ENCODE results near the gene RHOD.

Gene RHOD

DNA sequence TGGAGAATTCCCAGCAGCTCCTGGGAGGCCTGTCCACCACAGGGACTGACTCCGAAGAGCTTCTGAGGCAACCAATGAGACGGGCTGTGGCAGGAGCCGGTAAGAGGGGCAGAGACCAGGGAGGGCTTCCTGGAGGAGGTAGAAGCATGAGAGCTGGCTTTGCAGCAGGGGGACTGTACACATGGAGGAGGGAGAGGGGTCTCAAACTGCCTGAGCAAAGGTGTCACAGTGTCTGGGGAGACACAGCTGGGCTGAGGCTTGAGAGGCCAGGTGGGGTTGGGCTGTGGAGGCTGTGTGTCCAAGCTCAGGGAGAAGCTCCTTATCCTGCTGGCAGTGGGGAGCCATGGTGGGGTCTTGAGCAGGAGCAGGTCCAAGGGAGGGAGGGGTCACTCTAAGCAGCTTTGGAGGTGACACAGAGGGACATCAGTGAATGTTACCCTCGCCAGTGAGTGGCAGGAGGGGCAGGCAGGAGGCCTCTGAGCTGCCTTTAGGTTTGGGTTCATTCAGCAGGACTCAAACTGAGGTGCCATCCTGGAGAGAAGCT is 4.6 kb upstream of the RHOD start:
- H3K36me3 ChIP-seq: no peaks in the 10 kb centered on the region
- H3K4me3 ChIP-seq (ENCODE audit: low read depth in 1 of 2, low read length in 1 of 2): no peak overlapping the region
- H3K9me3 ChIP-seq: no peaks in the 10 kb centered on the region
- no peak for TF ChIP-seq CTCF (IDR thresholded peaks at IDR 0.05)
- no peak overlapping the region for H3K27ac ChIP-seq
- H3K27me3 ChIP-seq: peaks cover 52% of the 10 kb centered on the region
- H3K4me1 ChIP-seq (ENCODE audit: control insufficient read depth in 1 of 2, insufficient read depth in 1 of 2, low read depth in 1 of 2, low read length in 1 of 2): peaks cover 4 to 6% of the 10 kb centered on the region in 2 experiments

- Histone ChIP-seq H3K27me3 (peaks cover 61% of the 10 kb centered on the region), H3K9me3 (no peaks in the 10 kb centered on the region), H3K27ac (no peak overlapping the region), H3K4me1 (ENCODE audit: control insufficient read depth in 1 of 2, insufficient read depth in 1 of 2, low read depth in 1 of 2, low read length in 1 of 2) (peaks cover 4 to 7% of the 10 kb centered on the region in 2 experiments), H3K4me3 (ENCODE audit: low read depth in 1 of 2, low read length in 1 of 2) (no peak overlapping the region), H3K36me3 (no peaks in the 10 kb centered on the region)
- no peak for TF ChIP-seq CTCF (IDR thresholded peaks at IDR 0.05)
Observed at GRCh38 chr11:67052891-67053290, 3.8 kb upstream of the RHOD start.

GRCh38 chr11:67053896-67054329 is 2.7 kb upstream of the RHOD start:
- H3K36me3 ChIP-seq: no peaks in the 10 kb centered on the region
- H3K27ac ChIP-seq: no peak overlapping the region
- TF ChIP-seq CTCF (IDR thresholded peaks at IDR 0.05): no peak
- peaks cover 4 to 7% of the 10 kb centered on the region in 2 experiments for H3K4me1 ChIP-seq (ENCODE audit: control insufficient read depth in 1 of 2, insufficient read depth in 1 of 2, low read depth in 1 of 2, low read length in 1 of 2)
- peaks cover 71% of the 10 kb centered on the region for H3K27me3 ChIP-seq
- H3K9me3 ChIP-seq: no peaks in the 10 kb centered on the region
- no peak overlapping the region for H3K4me3 ChIP-seq (ENCODE audit: low read depth in 1 of 2, low read length in 1 of 2)

DNA sequence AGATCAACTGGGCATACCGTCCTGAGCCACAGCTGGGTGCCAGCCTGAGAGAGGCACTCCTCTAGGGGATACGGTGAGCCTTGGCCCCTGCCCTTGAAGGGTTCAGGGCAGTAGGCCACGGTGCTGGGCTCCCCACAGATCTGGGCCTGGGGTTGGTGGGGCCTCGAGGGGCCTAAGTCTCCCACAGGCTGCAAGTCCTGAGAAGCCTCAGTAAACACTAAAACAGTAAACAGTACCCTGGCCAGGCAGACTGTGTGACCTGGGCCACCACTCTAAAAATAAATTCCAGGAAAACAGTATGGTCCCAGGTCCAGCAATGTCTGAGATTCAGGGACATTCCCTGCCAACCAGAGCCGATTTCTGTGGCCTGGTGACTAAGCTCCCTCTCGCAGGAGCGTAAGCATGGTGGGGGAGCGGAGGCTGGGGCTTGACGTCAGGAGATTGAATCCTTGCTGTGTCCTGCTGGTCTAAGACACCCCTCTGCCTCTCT is 2.3 kb upstream of the RHOD start:
- no peak for TF ChIP-seq CTCF (IDR thresholded peaks at IDR 0.05)
- Histone ChIP-seq H3K27ac (no peak overlapping the region), H3K27me3 (peaks cover 75% of the 10 kb centered on the region)

GRCh38 chr11:67054836-67055523 is 1.7 kb upstream of the RHOD start:
- no peak for TF ChIP-seq CTCF (IDR thresholded peaks at IDR 0.05)
- Histone ChIP-seq H3K4me1 (ENCODE audit: control insufficient read depth in 1 of 2, insufficient read depth in 1 of 2, low read depth in 1 of 2, low read length in 1 of 2) (peaks cover 4 to 7% of the 10 kb centered on the region in 2 experiments), H3K36me3 (no peaks in the 10 kb centered on the region), H3K27ac (no peak overlapping the region), H3K9me3 (no peaks in the 10 kb centered on the region), H3K4me3 (ENCODE audit: low read depth in 1 of 2, low read length in 1 of 2) (no peak overlapping the region), H3K27me3 (peaks cover 80% of the 10 kb centered on the region)

More for the DNA sequence above, 2.3 kb upstream of the RHOD start:
- no peak overlapping the region for H3K4me3 ChIP-seq (ENCODE audit: low read depth in 1 of 2, low read length in 1 of 2)
- H3K36me3 ChIP-seq: no peaks in the 10 kb centered on the region
- H3K4me1 ChIP-seq (ENCODE audit: control insufficient read depth in 1 of 2, insufficient read depth in 1 of 2, low read depth in 1 of 2, low read length in 1 of 2): peaks cover 4 to 7% of the 10 kb centered on the region in 2 experiments
- H3K9me3 ChIP-seq: no peaks in the 10 kb centered on the region

All from neutrophil (primary cell).